ENCODE measurements around the gene LGALS7B.

The LGALS7B gene

DNA sequence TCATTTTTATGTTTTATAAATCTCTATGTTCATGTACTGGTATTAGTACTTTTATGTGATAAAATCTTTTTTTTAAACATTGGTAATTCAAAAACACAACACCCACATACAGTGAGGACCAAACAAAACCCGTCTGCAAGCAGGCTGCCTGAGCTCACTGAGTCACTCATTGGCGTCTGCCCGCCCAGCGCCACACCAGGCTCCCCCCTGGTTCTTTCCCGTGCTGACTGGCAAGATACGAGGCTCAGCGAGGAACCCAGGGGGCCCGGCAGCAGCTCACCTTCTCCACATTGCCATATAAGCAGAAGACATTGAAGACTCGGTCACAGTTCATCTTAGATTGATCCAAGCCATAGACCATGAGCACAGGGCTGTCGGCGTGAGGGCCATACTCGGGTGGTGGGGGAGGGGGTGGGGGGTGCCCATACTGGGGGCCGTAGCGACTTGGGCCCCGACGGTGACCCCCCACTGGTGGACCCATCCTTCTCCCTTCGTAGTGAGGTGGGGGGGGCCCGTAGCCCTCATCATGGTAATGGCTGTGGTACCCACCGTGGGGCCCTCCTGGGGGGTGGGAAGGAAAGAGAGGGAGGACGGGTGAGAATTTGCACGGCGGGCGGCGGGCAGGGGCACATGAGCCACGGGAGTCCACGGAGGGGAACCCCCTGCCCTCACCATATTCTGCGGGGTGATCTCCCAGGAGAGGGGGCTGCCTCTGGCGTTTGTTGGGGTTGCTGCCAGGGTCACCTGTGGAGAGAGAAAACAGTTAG lies 51.0 kb downstream of the LGALS7B start:
- H3K36me3 ChIP-seq (replicated peaks; ENCODE audit: insufficient read depth, low read length), result peaks cover 49% of the 10 kb centered on the region
- H3K9me3 ChIP-seq (replicated peaks; ENCODE audit: insufficient read depth, low read length), result no peaks in the 10 kb centered on the region
- no peaks in the 10 kb centered on the region for H3K27me3 ChIP-seq (replicated peaks; ENCODE audit: insufficient read depth, low read length)
- no peak overlapping the region for H3K27ac ChIP-seq (ENCODE audit: low read length)
- H3K4me2 ChIP-seq (ENCODE audit: low read depth, low read length), result no peak overlapping the region
- peaks cover 41% of the 10 kb centered on the region for H3F3A ChIP-seq (ENCODE audit: insufficient read depth, low read length)
- H3K9me2 ChIP-seq (replicated peaks; ENCODE audit: insufficient read depth, low read length), result no peaks in the 10 kb centered on the region
- H2AFZ ChIP-seq (ENCODE audit: low read length), result no peak overlapping the region
- H3K9ac ChIP-seq (ENCODE audit: low read length), result no peak overlapping the region
- peaks cover 10% of the 10 kb centered on the region; the same call in 1 of the 2 replicates for H4K20me1 ChIP-seq (ENCODE audit: insufficient read depth, low read length)
- no peak for DNase-seq
- H3K79me2 ChIP-seq (ENCODE audit: low read length), result peaks cover 41% of the 10 kb centered on the region
- no peaks in the 10 kb centered on the region for H3K4me1 ChIP-seq (ENCODE audit: low read length)
- H3K4me3 ChIP-seq (ENCODE audit: low read length), result no peak overlapping the region
- TF ChIP-seq EZH2phosphoT487 (IDR thresholded peaks at IDR 0.05; ENCODE audit: low read length) (no peak), EZH2 (optimal IDR thresholded peaks at IDR 0.05; ENCODE audit: low read depth, low read length) (no peak)
- TF ChIP-seq, protein P1, sequence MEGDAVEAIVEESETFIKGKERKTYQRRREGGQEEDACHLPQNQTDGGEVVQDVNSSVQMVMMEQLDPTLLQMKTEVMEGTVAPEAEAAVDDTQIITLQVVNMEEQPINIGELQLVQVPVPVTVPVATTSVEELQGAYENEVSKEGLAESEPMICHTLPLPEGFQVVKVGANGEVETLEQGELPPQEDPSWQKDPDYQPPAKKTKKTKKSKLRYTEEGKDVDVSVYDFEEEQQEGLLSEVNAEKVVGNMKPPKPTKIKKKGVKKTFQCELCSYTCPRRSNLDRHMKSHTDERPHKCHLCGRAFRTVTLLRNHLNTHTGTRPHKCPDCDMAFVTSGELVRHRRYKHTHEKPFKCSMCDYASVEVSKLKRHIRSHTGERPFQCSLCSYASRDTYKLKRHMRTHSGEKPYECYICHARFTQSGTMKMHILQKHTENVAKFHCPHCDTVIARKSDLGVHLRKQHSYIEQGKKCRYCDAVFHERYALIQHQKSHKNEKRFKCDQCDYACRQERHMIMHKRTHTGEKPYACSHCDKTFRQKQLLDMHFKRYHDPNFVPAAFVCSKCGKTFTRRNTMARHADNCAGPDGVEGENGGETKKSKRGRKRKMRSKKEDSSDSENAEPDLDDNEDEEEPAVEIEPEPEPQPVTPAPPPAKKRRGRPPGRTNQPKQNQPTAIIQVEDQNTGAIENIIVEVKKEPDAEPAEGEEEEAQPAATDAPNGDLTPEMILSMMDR (IDR thresholded peaks at IDR 0.05; ENCODE audit: low read length), result no peak

GRCh38 chr19:38840583-38840968 lies 51.6 kb downstream of the LGALS7B start:
- Histone ChIP-seq H3K9ac (ENCODE audit: low read length) (no peak overlapping the region), H3K4me1 (ENCODE audit: low read length) (no peaks in the 10 kb centered on the region), H3F3A (ENCODE audit: insufficient read depth, low read length) (peaks cover 38% of the 10 kb centered on the region), H4K20me1 (ENCODE audit: insufficient read depth, low read length) (peaks cover 10% of the 10 kb centered on the region; the same call in 1 of the 2 replicates), H3K4me3 (ENCODE audit: low read length) (no peak overlapping the region), H3K4me2 (ENCODE audit: low read depth, low read length) (no peak overlapping the region), H3K36me3 (replicated peaks; ENCODE audit: insufficient read depth, low read length) (peaks cover 52% of the 10 kb centered on the region), H2AFZ (ENCODE audit: low read length) (no peak overlapping the region), H3K79me2 (ENCODE audit: low read length) (peaks cover 47% of the 10 kb centered on the region), H3K9me3 (replicated peaks; ENCODE audit: insufficient read depth, low read length) (no peaks in the 10 kb centered on the region), H3K27ac (ENCODE audit: low read length) (no peak overlapping the region), H3K27me3 (replicated peaks; ENCODE audit: insufficient read depth, low read length) (no peaks in the 10 kb centered on the region), H3K9me2 (replicated peaks; ENCODE audit: insufficient read depth, low read length) (no peaks in the 10 kb centered on the region)
- TF ChIP-seq, protein P1 (IDR thresholded peaks at IDR 0.05; ENCODE audit: low read length), result no peak
- TF ChIP-seq EZH2phosphoT487 (IDR thresholded peaks at IDR 0.05; ENCODE audit: low read length) (no peak), EZH2 (optimal IDR thresholded peaks at IDR 0.05; ENCODE audit: low read depth, low read length) (no peak)
- no peak for DNase-seq

Measured in MM.1S (cell line).